ENCODE data around the gene SPTBN1. TPM values are rescaled to one million over a fixed set of nuclear protein-coding genes. Genes with fewer than 3 reads are reported as not detected.

Gene SPTBN1
- total and polyA plus RNA-seq, 2 of the 13 experiments (the other 11 are each of a cell fraction or from before 2014, with no cell fraction given) = 123 to 299 TPM

- no peak; the same call in 1 of the 2 replicates for TF ChIP-seq TFE3 (CRISPR knock-in tag; IDR thresholded peaks at IDR 0.05)
- no peak for TF ChIP-seq TMF1 (CRISPR knock-in tag; IDR thresholded peaks at IDR 0.05; ENCODE audit: low read depth)
These were observed 1.5 kb upstream of the SPTBN1 start (continued) for GRCh38 chr2:54454548-54455130.

GRCh38 chr2:54455131-54455562 lies 980 bp upstream of the SPTBN1 start:
- H2AFZ ChIP-seq (ENCODE audit: low read length) = peak overlapping the region; percentile 74
- in situ Hi-C loops (cut with HindIII; ENCODE audit: extremely low pct_ligation_motif_present, low pct_unique_long_range_greater_than_20kb) (no loop called here), intact Hi-C loops (cut with micrococcal nuclease; ENCODE audit: unreplicated experiment) (loop anchor here (5.0 kb wide), 2 partner anchors 117 to 223 kb away; no protein-coding TSS in a partner anchor)
- WGBS (ENCODE audit: low lambda C conversion rate) = 0% methylated on average over 19 of the region's 20 CpGs
- peak overlapping the region; percentile 83 for H3K9ac ChIP-seq (ENCODE audit: insufficient read depth, low read depth, low read length)
- H3K4me3 ChIP-seq (replicated peaks in 1 of 3; ENCODE audit: insufficient read depth in 1 of 3, low read depth in 2 of 3, low read length in 3 of 3) = peak overlapping the region; percentile 87 to 93 (median 88)
- H3K9me3 ChIP-seq (ENCODE audit: low read length) = no peaks in the 10 kb centered on the region
- peak overlapping the region; percentile 94 for H3K4me2 ChIP-seq (ENCODE audit: low read depth, low read length)
- H3K79me2 ChIP-seq (ENCODE audit: insufficient read depth, low read length) = peaks cover 33% of the 10 kb centered on the region
- ATAC-seq (peak; percentile 8), FAIRE-seq (no peak), DNase-seq (ENCODE audit: low spot score) (peak; percentile 48)
- 0 out of 5 replicates have a peak, but pooled peaks cover 0 to 3% of the 10 kb centered on the region in 2 experiments for H3K36me3 ChIP-seq (replicated peaks in 1 of 2; ENCODE audit: control insufficient read depth in 1 of 2, insufficient read depth in 2 of 2, low read length in 2 of 2)
- peaks cover 35% of the 10 kb centered on the region for H3K4me1 ChIP-seq (ENCODE audit: insufficient read depth, low read length)
- H4K20me1 ChIP-seq (ENCODE audit: insufficient read depth, low read length) = peaks cover 29% of the 10 kb centered on the region
- no peaks in the 10 kb centered on the region; a peak in 1 of 5 replicates for H3K27me3 ChIP-seq (ENCODE audit: control insufficient read depth in 1 of 2, insufficient read depth in 2 of 2, low read length in 2 of 2)
- H3K27ac ChIP-seq (ENCODE audit: extremely low read length, insufficient read depth, low read length) = peak overlapping the region; percentile 82
- POLR2A ChIA-PET = interaction anchor here (1.0 kb wide), 1 partner anchor 43 kb away, joined by 5 read pairs; no protein-coding TSS in a partner anchor
- TSS peak; percentile 91 for BruUV-seq (replicated peaks)
- CTCF ChIA-PET (ENCODE audit: low intra/inter-chr PET ratio, low total read pairs) = no interaction called here
- TF ChIP-seq RFX5 (IDR thresholded peaks at IDR 0.05; ENCODE audit: low read depth, low read length) (no peak), HNRNPL (IDR thresholded peaks at IDR 0.05; ENCODE audit: low read depth, low read length) (peak; percentile 55; the same call in 1 of the 2 replicates), LCORL (IDR thresholded peaks at IDR 0.05) (no peak), LCORL (CRISPR knock-in tag; IDR thresholded peaks at IDR 0.05) (no peak), ZMAT3 (CRISPR knock-in tag; conservative IDR thresholded peaks at IDR 0.05) (peak; percentile 81), MXD3 (CRISPR knock-in tag; IDR thresholded peaks at IDR 0.05) (no peak), ZNF512B (CRISPR knock-in tag; IDR thresholded peaks at IDR 0.05; ENCODE audit: borderline replicate concordance) (peak; percentile 59; the same call in 1 of the 2 replicates), ZNF598 (CRISPR knock-in tag; IDR thresholded peaks at IDR 0.05; ENCODE audit: borderline replicate concordance) (0 out of 2 replicates have a peak, but pooled peaks have one; percentile 75), NR0B2 (CRISPR knock-in tag; IDR thresholded peaks at IDR 0.05) (0 out of 2 replicates have a peak, but pooled peaks have one; percentile 26), ZNF451 (CRISPR knock-in tag; IDR thresholded peaks at IDR 0.05) (no peak), ZNF251 (CRISPR knock-in tag; IDR thresholded peaks at IDR 0.05) (no peak), GFI1 (CRISPR knock-in tag; IDR thresholded peaks at IDR 0.05; ENCODE audit: borderline replicate concordance) (no peak; the same call in 1 of the 2 replicates), KDM1A (CRISPR knock-in tag; IDR thresholded peaks at IDR 0.05) (0 out of 2 replicates have a peak, but pooled peaks have one; percentile 24), PHF5A (CRISPR knock-in tag; IDR thresholded peaks at IDR 0.05; ENCODE audit: low read depth, unreplicated experiment) (no peak)
